Measurements from ENCODE around the gene TSSK2. TPM values are rescaled to one million over a fixed set of nuclear protein-coding genes. Genes with fewer than 3 reads are reported as not detected.

The TSSK2 gene
- total RNA-seq, 2 donors from 2014 or later, result 8.0 TPM; not detected in 1

- Histone ChIP-seq H3K9me3 (no peaks in the 10 kb centered on the region), H3K4me3 (no peak overlapping the region), H3K27ac (no peak overlapping the region), H3K36me3 (no peaks in the 10 kb centered on the region), H3K4me1 (replicated peaks) (peaks cover 4% of the 10 kb centered on the region), H3K27me3 (replicated peaks; ENCODE audit: insufficient read depth) (no peaks in the 10 kb centered on the region)
- WGBS, result 98% methylated on average over 4 of the region's 4 CpGs
- intact Hi-C loops (cut with DNase I), result no loop called here
- DNase-seq (ENCODE audit: low spot score), result no peak
- TF ChIP-seq CTCF (IDR thresholded peaks at IDR 0.05) (no peak), POLR2A (IDR thresholded peaks at IDR 0.05) (no peak), POLR2AphosphoS5 (IDR thresholded peaks at IDR 0.05) (no peak)
Observed at GRCh38 chr22:19114984-19115552, 16.0 kb upstream of the TSSK2 start.

- H3K4me3 ChIP-seq, result no peak overlapping the region
- H3K9me3 ChIP-seq, result no peaks in the 10 kb centered on the region
- H3K36me3 ChIP-seq, result no peaks in the 10 kb centered on the region
- no peak for DNase-seq (ENCODE audit: low spot score)
- H3K27ac ChIP-seq, result no peak overlapping the region
- H3K4me1 ChIP-seq (replicated peaks), result peaks cover 8% of the 10 kb centered on the region
- intact Hi-C loops (cut with DNase I), result no loop called here
- no peak for TF ChIP-seq CTCF (IDR thresholded peaks at IDR 0.05)
- TF ChIP-seq POLR2A (IDR thresholded peaks at IDR 0.05), result no peak
- no peak for TF ChIP-seq POLR2AphosphoS5 (IDR thresholded peaks at IDR 0.05)
- no peaks in the 10 kb centered on the region for H3K27me3 ChIP-seq (replicated peaks; ENCODE audit: insufficient read depth)
- WGBS, result 63% methylated on average over 4 of the region's 4 CpGs
Observed at GRCh38 chr22:19115628-19116027, 15.5 kb upstream of the TSSK2 start.

GRCh38 chr22:19117111-19117512 lies 14.0 kb upstream of the TSSK2 start:
- no peak overlapping the region for H3K4me3 ChIP-seq
- intact Hi-C loops (cut with DNase I), result no loop called here
- 63% methylated on average over 9 of the region's 9 CpGs for WGBS
- H3K9me3 ChIP-seq, result no peaks in the 10 kb centered on the region
- no peak overlapping the region for H3K27ac ChIP-seq
- peaks cover 11% of the 10 kb centered on the region for H3K4me1 ChIP-seq (replicated peaks)
- H3K27me3 ChIP-seq (replicated peaks; ENCODE audit: insufficient read depth), result no peaks in the 10 kb centered on the region
- no peak for DNase-seq (ENCODE audit: low spot score)
- no peak for TF ChIP-seq POLR2AphosphoS5 (IDR thresholded peaks at IDR 0.05)
- no peak for TF ChIP-seq POLR2A (IDR thresholded peaks at IDR 0.05)
- TF ChIP-seq CTCF (IDR thresholded peaks at IDR 0.05), result no peak
- H3K36me3 ChIP-seq, result no peaks in the 10 kb centered on the region

GRCh38 chr22:19118329-19118880 lies 12.7 kb upstream of the TSSK2 start:
- no peak for DNase-seq (ENCODE audit: low spot score)
- 85% methylated on average over 4 of the region's 4 CpGs for WGBS
- peaks cover 11% of the 10 kb centered on the region for H3K4me1 ChIP-seq (replicated peaks)

More at GRCh38 chr22:19118329-19118880, 12.7 kb upstream of the TSSK2 start:
- H3K9me3 ChIP-seq, result no peaks in the 10 kb centered on the region
- no peaks in the 10 kb centered on the region for H3K27me3 ChIP-seq (replicated peaks; ENCODE audit: insufficient read depth)
- H3K27ac ChIP-seq, result no peak overlapping the region
- intact Hi-C loops (cut with DNase I), result no loop called here
- H3K4me3 ChIP-seq, result no peak overlapping the region
- TF ChIP-seq POLR2A (IDR thresholded peaks at IDR 0.05), result no peak
- TF ChIP-seq POLR2AphosphoS5 (IDR thresholded peaks at IDR 0.05), result no peak
- no peak for TF ChIP-seq CTCF (IDR thresholded peaks at IDR 0.05)
- H3K36me3 ChIP-seq, result no peaks in the 10 kb centered on the region
